OCI-LY1 (cell line): Measurements from ENCODE around the gene CIAPIN1.

Experiments used
- EZH2 ChIP-seq: fragments of 200-600 bp; sonication (generic), shearing (Covaris generic); IDR thresholded peaks from 2 replicates; pipeline ENCODE4 v1.8.0; 2017; ENCODE audit warnings: borderline replicate concordance, mixed run types, mild to moderate bottlenecking, antibody characterized with exemption, low read length, moderate library complexity, mixed read lengths
- TF ChIP-seq, protein P1 (sequence below): fragments of 200-600 bp; sonication (generic), shearing (Covaris generic); IDR thresholded peaks from 2 replicates; pipeline ENCODE4 v1.5.1; 2017; ENCODE audit warnings: mild to moderate bottlenecking, antibody characterized with exemption, low read length, moderate library complexity, mixed read lengths

DNA sequence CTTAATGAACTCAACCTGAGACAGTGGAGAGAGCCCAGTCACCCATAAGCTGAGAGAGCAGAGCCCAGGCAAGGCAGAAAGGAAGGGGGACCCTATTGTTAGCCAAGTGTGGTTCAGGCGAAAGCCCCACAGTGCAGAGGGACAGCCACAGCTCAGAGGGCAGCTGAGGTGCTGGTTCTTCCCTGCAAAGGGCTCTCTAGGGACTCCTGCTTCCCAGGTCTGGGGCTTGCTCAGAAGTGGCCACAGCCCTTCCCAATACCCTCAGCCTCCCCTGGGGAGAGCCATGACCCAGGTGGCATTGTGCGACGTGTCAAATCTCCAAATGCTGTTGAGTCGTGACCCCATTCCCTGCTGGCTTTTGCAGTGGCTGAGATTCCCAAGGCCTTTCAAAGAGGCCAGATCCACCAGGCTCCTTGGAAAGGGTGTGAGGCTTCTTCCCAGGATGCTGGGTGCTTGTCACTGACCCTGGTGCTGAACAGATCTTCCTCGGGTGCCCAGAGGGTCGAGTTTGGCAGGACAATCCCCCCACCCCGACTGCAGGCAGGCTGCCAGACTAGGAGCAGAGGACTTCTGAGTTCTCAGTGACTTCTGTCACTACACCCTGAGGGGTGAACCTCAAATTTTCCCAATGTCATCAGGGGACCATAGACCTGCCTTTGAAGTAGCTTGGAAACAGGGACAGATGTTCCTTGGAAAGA, 45.1 kb downstream of the CIAPIN1 start:
- TF ChIP-seq, protein P1, sequence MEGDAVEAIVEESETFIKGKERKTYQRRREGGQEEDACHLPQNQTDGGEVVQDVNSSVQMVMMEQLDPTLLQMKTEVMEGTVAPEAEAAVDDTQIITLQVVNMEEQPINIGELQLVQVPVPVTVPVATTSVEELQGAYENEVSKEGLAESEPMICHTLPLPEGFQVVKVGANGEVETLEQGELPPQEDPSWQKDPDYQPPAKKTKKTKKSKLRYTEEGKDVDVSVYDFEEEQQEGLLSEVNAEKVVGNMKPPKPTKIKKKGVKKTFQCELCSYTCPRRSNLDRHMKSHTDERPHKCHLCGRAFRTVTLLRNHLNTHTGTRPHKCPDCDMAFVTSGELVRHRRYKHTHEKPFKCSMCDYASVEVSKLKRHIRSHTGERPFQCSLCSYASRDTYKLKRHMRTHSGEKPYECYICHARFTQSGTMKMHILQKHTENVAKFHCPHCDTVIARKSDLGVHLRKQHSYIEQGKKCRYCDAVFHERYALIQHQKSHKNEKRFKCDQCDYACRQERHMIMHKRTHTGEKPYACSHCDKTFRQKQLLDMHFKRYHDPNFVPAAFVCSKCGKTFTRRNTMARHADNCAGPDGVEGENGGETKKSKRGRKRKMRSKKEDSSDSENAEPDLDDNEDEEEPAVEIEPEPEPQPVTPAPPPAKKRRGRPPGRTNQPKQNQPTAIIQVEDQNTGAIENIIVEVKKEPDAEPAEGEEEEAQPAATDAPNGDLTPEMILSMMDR = no peak
- no peak for TF ChIP-seq EZH2
